Neural progenitor cell (in vitro differentiated cells): ENCODE measurements around the gene MPO. TPM values are rescaled to one million over a fixed set of nuclear protein-coding genes. Genes with fewer than 3 reads are reported as not detected.

Source experiments
- DNase-seq: peaks from one replicate; pipeline ENCODE4 v3.0.0-alpha.2; 2016; ENCODE audit warnings: low spot score
- H2AFZ ChIP-seq: fragments of 200-600 bp; sonication (generic); replicated peaks from 2 replicates; pipeline ENCODE4 v1.6.1; 2016; ENCODE audit warnings: antibody characterized with exemption
- H3F3A ChIP-seq: fragments of 200-600 bp; sonication (generic); 2 replicates; pipeline ENCODE4 v1.6.1; 2016; ENCODE audit warnings: antibody characterized with exemption, low read depth
- H3K27ac ChIP-seq: fragments of 200-600 bp; sonication (generic); 2 replicates; pipeline ENCODE4 v1.5.1; 2016; ENCODE audit warnings: mild to moderate bottlenecking
- H3K27me3 ChIP-seq: fragments of 200-600 bp; sonication (generic); 2 replicates; pipeline ENCODE4 v1.6.1; 2016; ENCODE audit warnings: mild to moderate bottlenecking, moderate library complexity
- H3K36me3 ChIP-seq: fragments of 200-600 bp; sonication (generic); 2 replicates; pipeline ENCODE4 v1.5.1; 2016
- H3K4me1 ChIP-seq: fragments of 200-600 bp; sonication (generic); 2 replicates; pipeline ENCODE4 v1.6.1; 2016; ENCODE audit warnings: mixed run types
- H3K4me2 ChIP-seq: fragments of 200-600 bp; sonication (generic); 2 replicates; pipeline ENCODE4 v1.6.1; 2016
- H3K4me3 ChIP-seq: fragments of 200-600 bp; sonication (generic); 2 replicates; pipeline ENCODE4 v1.5.1; 2016
- H3K79me2 ChIP-seq: fragments of 200-600 bp; sonication (generic); 2 replicates; pipeline ENCODE4 v1.6.1; 2016; ENCODE audit warnings: low read depth
- H3K9ac ChIP-seq: fragments of 200-600 bp; sonication (generic); 2 replicates; pipeline ENCODE4 v1.6.1; 2016
- H3K9me3 ChIP-seq: fragments of 200-600 bp; sonication (generic); 2 replicates; pipeline ENCODE4 v1.5.1; 2016; ENCODE audit warnings: low read depth
- H4K20me1 ChIP-seq: fragments of 200-600 bp; sonication (generic); 2 replicates; pipeline ENCODE4 v1.6.1; 2016; ENCODE audit warnings: low read depth
- H3K27ac Mint-ChIP-seq: 3 replicates; pipeline ENCODE4 v1.8.0; 2021; ENCODE audit warnings: mixed read lengths
- H3K27me3 Mint-ChIP-seq: 2 replicates; pipeline ENCODE4 v1.8.0; 2022; ENCODE audit warnings: low read depth, mild to moderate bottlenecking, inconsistent platforms, moderate library complexity, mixed read lengths; ENCODE audit not compliant: insufficient read depth
- H3K36me3 Mint-ChIP-seq: 3 replicates; pipeline ENCODE4 v1.8.0; 2021; ENCODE audit warnings: mixed read lengths
- H3K4me1 Mint-ChIP-seq: 3 replicates; pipeline ENCODE4 v1.8.0; 2021; ENCODE audit warnings: mixed read lengths
- H3K4me3 Mint-ChIP-seq: 3 replicates; pipeline ENCODE4 v1.8.0; 2021; ENCODE audit warnings: mild to moderate bottlenecking, moderate library complexity, mixed read lengths
- H3K9me3 Mint-ChIP-seq: 3 replicates; pipeline ENCODE4 v1.8.0; 2020; ENCODE audit warnings: mixed read lengths
- EZH2 ChIP-seq: fragments of 200-600 bp; sonication (generic); IDR thresholded peaks from 2 replicates; pipeline ENCODE4 v1.6.1; 2017; ENCODE audit warnings: antibody characterized with exemption, mild to moderate bottlenecking, moderate library complexity
- EZH2phosphoT487 ChIP-seq: fragments of 200-600 bp; sonication (generic); IDR thresholded peaks from 2 replicates; pipeline ENCODE4 v1.6.1; 2017; ENCODE audit warnings: antibody characterized with exemption
- total RNA-seq: library from RNA; depleted of rRNA; stranded (reverse); fragments of >200 nt; gene quantifications from 2 replicates; pipeline ENCODE4 v1.2.3, GENCODE V29; 2015; ENCODE audit warnings: low replicate concordance
- TF ChIP-seq, protein P1 (sequence below): fragments of 200-600 bp; sonication (generic); IDR thresholded peaks from 2 replicates; pipeline ENCODE4 v1.5.1; 2017; ENCODE audit warnings: antibody characterized with exemption, mild to moderate bottlenecking

Gene MPO
- total RNA-seq, 1 donor from 2014 or later = not detected

GRCh38 chr17:58319173-58320162 is 38.7 kb upstream of the MPO start:
- Histone ChIP-seq H3K27me3 (no peaks in the 10 kb centered on the region), H3K27ac (no peak overlapping the region), H3K79me2 (no peaks in the 10 kb centered on the region), H3K9ac (no peak overlapping the region), H3F3A (no peaks in the 10 kb centered on the region), H4K20me1 (no peaks in the 10 kb centered on the region), H3K36me3 (no peaks in the 10 kb centered on the region), H3K4me1 (peaks cover 8% of the 10 kb centered on the region), H2AFZ (no peak overlapping the region), H3K9me3 (no peaks in the 10 kb centered on the region), H3K4me3 (no peak overlapping the region), H3K4me2 (no peak overlapping the region)
- H3K4me3 Mint-ChIP-seq = no peak overlapping the region
- H3K9me3 Mint-ChIP-seq = no peaks in the 10 kb centered on the region
- TF ChIP-seq, protein P1, sequence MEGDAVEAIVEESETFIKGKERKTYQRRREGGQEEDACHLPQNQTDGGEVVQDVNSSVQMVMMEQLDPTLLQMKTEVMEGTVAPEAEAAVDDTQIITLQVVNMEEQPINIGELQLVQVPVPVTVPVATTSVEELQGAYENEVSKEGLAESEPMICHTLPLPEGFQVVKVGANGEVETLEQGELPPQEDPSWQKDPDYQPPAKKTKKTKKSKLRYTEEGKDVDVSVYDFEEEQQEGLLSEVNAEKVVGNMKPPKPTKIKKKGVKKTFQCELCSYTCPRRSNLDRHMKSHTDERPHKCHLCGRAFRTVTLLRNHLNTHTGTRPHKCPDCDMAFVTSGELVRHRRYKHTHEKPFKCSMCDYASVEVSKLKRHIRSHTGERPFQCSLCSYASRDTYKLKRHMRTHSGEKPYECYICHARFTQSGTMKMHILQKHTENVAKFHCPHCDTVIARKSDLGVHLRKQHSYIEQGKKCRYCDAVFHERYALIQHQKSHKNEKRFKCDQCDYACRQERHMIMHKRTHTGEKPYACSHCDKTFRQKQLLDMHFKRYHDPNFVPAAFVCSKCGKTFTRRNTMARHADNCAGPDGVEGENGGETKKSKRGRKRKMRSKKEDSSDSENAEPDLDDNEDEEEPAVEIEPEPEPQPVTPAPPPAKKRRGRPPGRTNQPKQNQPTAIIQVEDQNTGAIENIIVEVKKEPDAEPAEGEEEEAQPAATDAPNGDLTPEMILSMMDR = no peak
- no peak for TF ChIP-seq EZH2phosphoT487
- TF ChIP-seq EZH2 = no peak
- H3K27me3 Mint-ChIP-seq = peaks cover 19% of the 10 kb centered on the region
- DNase-seq = no peak
- H3K4me1 Mint-ChIP-seq = peaks cover 16% of the 10 kb centered on the region
- H3K27ac Mint-ChIP-seq = peak overlapping the region; percentile 57
- peaks cover 9% of the 10 kb centered on the region for H3K36me3 Mint-ChIP-seq

- Mint-ChIP-seq H3K27ac (no peak overlapping the region), H3K4me1 (peaks cover 20% of the 10 kb centered on the region), H3K4me3 (no peak overlapping the region), H3K27me3 (peaks cover 19% of the 10 kb centered on the region), H3K36me3 (peaks cover 9% of the 10 kb centered on the region), H3K9me3 (no peaks in the 10 kb centered on the region)
- H2AFZ ChIP-seq = no peak overlapping the region
- H3K79me2 ChIP-seq = no peaks in the 10 kb centered on the region
- no peaks in the 10 kb centered on the region for H3K36me3 ChIP-seq
- H3K4me2 ChIP-seq = no peak overlapping the region
- no peaks in the 10 kb centered on the region for H3K9me3 ChIP-seq
- H4K20me1 ChIP-seq = no peaks in the 10 kb centered on the region
- no peak for DNase-seq
- no peaks in the 10 kb centered on the region for H3K27me3 ChIP-seq
- TF ChIP-seq, protein P1 = no peak
- no peak for TF ChIP-seq EZH2
- TF ChIP-seq EZH2phosphoT487 = no peak
- H3K4me1 ChIP-seq = peaks cover 5% of the 10 kb centered on the region
- H3K27ac ChIP-seq = no peak overlapping the region
- H3K9ac ChIP-seq = no peak overlapping the region
- no peak overlapping the region for H3K4me3 ChIP-seq
- no peaks in the 10 kb centered on the region for H3F3A ChIP-seq
Observed at GRCh38 chr17:58318627-58319172, 38.0 kb upstream of the MPO start.

DNA sequence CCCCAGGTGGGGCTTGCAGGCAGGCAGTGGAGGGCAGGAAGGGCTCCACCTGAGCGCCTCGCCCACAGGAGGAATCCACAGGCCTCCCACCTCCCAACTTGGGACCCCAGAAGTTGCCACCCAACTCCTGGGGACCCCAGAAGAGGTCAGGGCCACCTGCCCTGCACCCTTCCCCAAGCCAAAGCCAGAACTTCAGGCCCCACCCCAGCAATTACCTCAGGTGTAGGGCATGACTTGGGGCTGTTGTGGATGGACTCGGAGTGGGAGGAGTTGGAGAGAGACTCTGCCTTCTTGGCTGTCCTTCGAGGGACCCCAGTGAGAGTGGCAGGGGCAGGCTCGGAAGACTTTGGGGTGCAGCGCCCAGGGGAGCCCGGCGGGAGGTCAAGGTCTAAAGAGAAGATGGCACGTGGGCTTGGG is 37.3 kb upstream of the MPO start:
- peaks cover 19% of the 10 kb centered on the region for H3K27me3 Mint-ChIP-seq
- DNase-seq = no peak
- Histone ChIP-seq H3K36me3 (no peaks in the 10 kb centered on the region), H3F3A (no peaks in the 10 kb centered on the region), H3K27me3 (no peaks in the 10 kb centered on the region), H3K4me3 (no peak overlapping the region), H3K4me1 (no peaks in the 10 kb centered on the region), H3K79me2 (no peaks in the 10 kb centered on the region), H2AFZ (no peak overlapping the region), H3K9me3 (no peaks in the 10 kb centered on the region), H3K27ac (no peak overlapping the region), H3K4me2 (no peak overlapping the region), H4K20me1 (no peaks in the 10 kb centered on the region), H3K9ac (no peak overlapping the region)
- H3K27ac Mint-ChIP-seq = no peak overlapping the region
- no peaks in the 10 kb centered on the region for H3K9me3 Mint-ChIP-seq
- no peak overlapping the region for H3K4me3 Mint-ChIP-seq
- peaks cover 23% of the 10 kb centered on the region for H3K4me1 Mint-ChIP-seq
- peaks cover 9% of the 10 kb centered on the region for H3K36me3 Mint-ChIP-seq
- TF ChIP-seq EZH2phosphoT487 = no peak
- TF ChIP-seq EZH2 = no peak
- TF ChIP-seq, protein P1 = no peak
